Peyer's patch (tissue), 4 donors: ENCODE measurements around the gene JMJD4. TPM values are rescaled to one million over a fixed set of nuclear protein-coding genes. Genes with fewer than 3 reads are reported as not detected.

ENCODE experiments used
- DNase-seq, 3 donors: peaks; one replicate each; pipeline ENCODE4 v3.0.0-alpha.2; 2017 to 2019
- H3K27ac ChIP-seq, 4 donors: fragments of 200-600 bp; sonication (generic); one replicate each; pipeline ENCODE4 v1.5.1; 2016 to 2019
- H3K27me3 ChIP-seq, 2 donors: fragments of 200-600 bp; sonication (generic); one replicate each; pipeline ENCODE4 v1.5.1; 2019
- H3K36me3 ChIP-seq, 3 donors: fragments of 200-600 bp; sonication (generic); one replicate each; pipeline ENCODE4 v1.5.1; 2016 to 2019
- H3K4me1 ChIP-seq, 4 donors: fragments of 200-600 bp; sonication (generic); one replicate each; pipeline ENCODE4 v1.5.1; 2016 to 2019
- H3K4me3 ChIP-seq, 4 donors: fragments of 200-600 bp; sonication (generic); 1 replicate in 3 of 4; 2 replicates in 1 of 4; pipeline ENCODE4 v1.5.1; 2016 to 2019; ENCODE audit warnings: mild to moderate bottlenecking in 1 of 4
- H3K9me3 ChIP-seq, 4 donors: fragments of 200-600 bp; sonication (generic); one replicate each; pipeline ENCODE4 v1.5.1; 2016 to 2019; ENCODE audit warnings: mild to moderate bottlenecking in 1 of 4
- CTCF ChIP-seq, 6 experiments: fragments of 450-650 bp in 4 of 6; fragments of 200-600 bp in 2 of 6; sonication (generic) in 1 of 6; IDR thresholded peaks; one replicate each; pipeline ENCODE4 v1.5.1; 2017 to 2019; ENCODE audit warnings: antibody characterized with exemption in 6 of 6, mild to moderate bottlenecking in 3 of 6, moderate library complexity in 1 of 6
- POLR2A ChIP-seq, 2 donors: fragments of 450-650 bp; IDR thresholded peaks; one replicate each; pipeline ENCODE4 v1.5.1; 2017; ENCODE audit warnings: antibody characterized with exemption in 2 of 2, mild to moderate bottlenecking in 2 of 2, moderate library complexity in 2 of 2
- total RNA-seq, 4 donors: library from RNA; depleted of rRNA; stranded (reverse); fragments of >200 nt; gene quantifications; one replicate each; pipeline ENCODE4 v1.1.0, GENCODE V29; 2016

Gene JMJD4
- 10 to 100 TPM; 14.9 to 28.4 (median 20.7) TPM for total RNA-seq

GRCh38 chr1:227734856-227735538 lies at the start of gene JMJD4, which contains the start of gene SNAP47:
TSS of gene JMJD4 (minus strand) at chr1:227735302. CDS start at chr1:227735273, 29 bp downstream.
TSS of gene SNAP47 (plus strand) at chr1:227735435. CDS start at chr1:227747737, 12,302 bp downstream.
- no peaks in the 10 kb centered on the region for H3K27me3 ChIP-seq
- H3K9me3 ChIP-seq: no peaks in the 10 kb centered on the region
- peaks cover 0 to 12% (median 0%) of the 10 kb centered on the region in 3 donors for H3K36me3 ChIP-seq
- H3K4me1 ChIP-seq: peaks cover 0 to 25% (median 12%) of the 10 kb centered on the region in 4 donors
- TF ChIP-seq POLR2A (IDR thresholded peaks at IDR 0.05): peak; percentile 76 to 78
- TF ChIP-seq CTCF (IDR thresholded peaks at IDR 0.05): peak in 2 of 6 experiments; percentile 15 to 20
- peak within 1 kb of the TSS; percentile 64 to 97 (median 90) for H3K4me3 ChIP-seq
- H3K27ac ChIP-seq: peak within 1 kb of the TSS; percentile 83 to 92 (median 90)
- DNase-seq: peak; percentile 87 to 96 (median 94)

DNA sequence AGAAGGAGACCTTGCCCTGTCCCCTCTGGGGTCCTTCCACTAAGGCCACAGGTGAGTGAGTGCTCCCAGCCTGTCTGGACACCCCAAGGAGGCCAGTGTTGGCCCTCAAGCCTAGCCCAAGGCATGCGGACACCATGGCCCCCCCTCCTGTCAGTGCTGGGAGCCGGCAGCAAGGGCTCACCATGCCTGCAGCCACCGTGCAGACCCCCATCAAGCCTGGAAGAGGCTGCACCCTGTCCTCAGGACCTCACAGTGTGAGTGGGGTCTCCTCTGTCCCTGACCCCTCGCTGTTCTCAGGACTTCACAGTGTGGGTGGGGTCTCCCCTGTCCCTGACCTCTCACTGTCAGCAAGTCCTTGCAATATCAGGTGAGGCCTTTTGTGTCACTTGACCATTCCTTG lies 47.1 kb upstream of the JMJD4 start:
- no peaks in the 10 kb centered on the region for H3K36me3 ChIP-seq
- no peaks in the 10 kb centered on the region for H3K27me3 ChIP-seq
- H3K4me1 ChIP-seq: peaks cover 0 to 18% (median 9%) of the 10 kb centered on the region in 4 donors
- no peak for TF ChIP-seq POLR2A (IDR thresholded peaks at IDR 0.05)
- TF ChIP-seq CTCF (IDR thresholded peaks at IDR 0.05): no peak
- peak in 1 of 3 donors; percentile 25 for DNase-seq
- no peak overlapping the region for H3K4me3 ChIP-seq
- H3K9me3 ChIP-seq: no peaks in the 10 kb centered on the region
- H3K27ac ChIP-seq: no peak overlapping the region

GRCh38 chr1:227781314-227781930 lies 46.3 kb upstream of the JMJD4 start:
- peak in 1 of 3 donors; percentile 42 for DNase-seq
- no peak for TF ChIP-seq POLR2A (IDR thresholded peaks at IDR 0.05)
- no peaks in the 10 kb centered on the region for H3K9me3 ChIP-seq
- no peak overlapping the region for H3K27ac ChIP-seq
- H3K36me3 ChIP-seq: peaks cover 0 to 2% (median 0%) of the 10 kb centered on the region in 3 donors
- H3K4me3 ChIP-seq: no peak overlapping the region
- H3K4me1 ChIP-seq: peaks cover 0 to 10% (median 2%) of the 10 kb centered on the region in 4 donors
- H3K27me3 ChIP-seq: no peaks in the 10 kb centered on the region

- Histone ChIP-seq H3K36me3 (peaks cover 0 to 11% (median 0%) of the 10 kb centered on the region in 3 donors), H3K4me3 (no peak overlapping the region), H3K4me1 (no peaks in the 10 kb centered on the region), H3K9me3 (no peaks in the 10 kb centered on the region), H3K27ac (no peak overlapping the region), H3K27me3 (no peaks in the 10 kb centered on the region)
- TF ChIP-seq CTCF (IDR thresholded peaks at IDR 0.05): no peak
- no peak for TF ChIP-seq POLR2A (IDR thresholded peaks at IDR 0.05)
- DNase-seq: peak in 2 of 3 donors; percentile 8 to 33
Measured at GRCh38 chr1:227780101-227781044, 45.3 kb upstream of the JMJD4 start.

GRCh38 chr1:227779685-227780084 lies 44.6 kb upstream of the JMJD4 start:
- TF ChIP-seq CTCF (IDR thresholded peaks at IDR 0.05) (no peak), POLR2A (IDR thresholded peaks at IDR 0.05) (no peak)
- Histone ChIP-seq H3K27me3 (no peaks in the 10 kb centered on the region), H3K27ac (no peak overlapping the region), H3K36me3 (peaks cover 0 to 11% (median 0%) of the 10 kb centered on the region in 3 donors), H3K9me3 (no peaks in the 10 kb centered on the region), H3K4me1 (no peaks in the 10 kb centered on the region), H3K4me3 (no peak overlapping the region)
- peak in 1 of 3 donors; percentile 18 for DNase-seq
